HEK293 (cell line): ENCODE data around the gene COL6A1.

Source experiments
- CTCF ChIA-PET: fragments of 350-600 bp; formaldehyde crosslinking; extraction: SDS; loops from one replicate; lab custom pipeline; 2021; ENCODE audit warnings: antibody characterized with exemption; lab: Yijun Ruan, JAX
- POLR2A ChIA-PET: fragments of 300-600 bp; formaldehyde crosslinking; extraction: SDS; loops from one replicate; lab custom pipeline; 2020; ENCODE audit warnings: antibody characterized with exemption, inconsistent platforms; lab: Yijun Ruan, JAX
- H3K27ac ChIP-seq: fragments of 200-500 bp; sonication (Bioruptor generic); 2 replicates; pipeline ENCODE4 v1.5.1; 2014; ENCODE audit warnings: low read depth, low read length, control low read depth, inconsistent platforms; ENCODE audit errors: extremely low read depth
- H3K36me3 ChIP-seq, 2 experiments: fragments of 200-500 bp in 1 of 2; sonication (Bioruptor generic) in 1 of 2; 1 replicate in 1 of 2; 2 replicates in 1 of 2; pipeline ENCODE4 v1.5.1; 2014 to 2017; ENCODE audit warnings: inconsistent platforms in 2 of 2, low read length in 2 of 2; ENCODE audit not compliant: control insufficient read depth in 2 of 2, insufficient read depth in 1 of 2
- H3K4me1 ChIP-seq: fragments of 200-500 bp; sonication (Bioruptor generic); 2 replicates; pipeline ENCODE4 v1.5.1; 2014; ENCODE audit warnings: mild to moderate bottlenecking, low read length, inconsistent platforms; ENCODE audit not compliant: control insufficient read depth, insufficient read depth
- H3K4me3 ChIP-seq: 2 replicates; pipeline ENCODE4 v1.5.1; 2011; ENCODE audit warnings: low read depth, mild to moderate bottlenecking, control low read depth, low read length, moderate library complexity
- H3K9me3 ChIP-seq: fragments of 200-500 bp; sonication (Bioruptor generic); 2 replicates; pipeline ENCODE4 v1.5.1; 2014; ENCODE audit warnings: low read depth, low read length, inconsistent platforms; ENCODE audit not compliant: control insufficient read depth, insufficient read depth
- GFI1B ChIP-seq: fragments of 450-650 bp; formaldehyde crosslinking; IDR thresholded peaks from 2 replicates; pipeline ENCODE4 v1.5.1; 2016; ENCODE audit warnings: missing biosample characterization, missing genetic modification characterization
- GLIS2 ChIP-seq: fragments of 450-650 bp; formaldehyde crosslinking; IDR thresholded peaks from 2 replicates; pipeline ENCODE4 v1.5.1; 2016; ENCODE audit warnings: missing biosample characterization, missing genetic modification characterization
- KLF1 ChIP-seq: fragments of 450-650 bp; formaldehyde crosslinking; IDR thresholded peaks from 2 replicates; pipeline ENCODE4 v1.5.1; 2016; ENCODE audit warnings: missing biosample characterization, missing genetic modification characterization
- KLF10 ChIP-seq: fragments of 450-650 bp; IDR thresholded peaks from 2 replicates; pipeline ENCODE4 v1.5.1; 2018; ENCODE audit warnings: missing biosample characterization, mild to moderate bottlenecking, missing genetic modification characterization
- SP2 ChIP-seq: fragments of 450-650 bp; formaldehyde crosslinking; IDR thresholded peaks from 2 replicates; pipeline ENCODE4 v1.5.1; 2016; ENCODE audit warnings: missing biosample characterization, missing genetic modification characterization
- TCF7L2 ChIP-seq: IDR thresholded peaks from 2 replicates; pipeline ENCODE4 v1.6.1; 2011; ENCODE audit warnings: low read depth, mild to moderate bottlenecking, inconsistent platforms, low read length, moderate library complexity, borderline replicate concordance
- ZBTB20 ChIP-seq: fragments of 450-650 bp; formaldehyde crosslinking; IDR thresholded peaks from 2 replicates; pipeline ENCODE4 v1.5.1; 2016; ENCODE audit warnings: missing biosample characterization, missing genetic modification characterization
- ZBTB44 ChIP-seq: fragments of 450-650 bp; IDR thresholded peaks from 2 replicates; pipeline ENCODE4 v1.5.1; 2018; ENCODE audit warnings: missing biosample characterization, mild to moderate bottlenecking, missing genetic modification characterization
- ZBTB8A ChIP-seq: fragments of 450-650 bp; formaldehyde crosslinking; IDR thresholded peaks from 2 replicates; pipeline ENCODE4 v1.5.1; 2016; ENCODE audit warnings: missing biosample characterization, missing genetic modification characterization
- ZNF121 ChIP-seq: fragments of 450-650 bp; formaldehyde crosslinking; IDR thresholded peaks from 2 replicates; pipeline ENCODE4 v1.5.1; 2016; ENCODE audit warnings: missing biosample characterization, missing genetic modification characterization
- ZNF140 ChIP-seq: fragments of 450-650 bp; formaldehyde crosslinking; IDR thresholded peaks from 2 replicates; pipeline ENCODE4 v1.5.1; 2016; ENCODE audit warnings: missing biosample characterization, missing genetic modification characterization
- ZNF157 ChIP-seq: fragments of 450-650 bp; formaldehyde crosslinking; IDR thresholded peaks from 2 replicates; pipeline ENCODE4 v1.5.1; 2016; ENCODE audit warnings: missing biosample characterization, missing genetic modification characterization
- ZNF175 ChIP-seq: fragments of 450-650 bp; formaldehyde crosslinking; IDR thresholded peaks from 2 replicates; pipeline ENCODE4 v1.5.1; 2016; ENCODE audit warnings: missing biosample characterization, missing genetic modification characterization
- ZNF214 ChIP-seq: fragments of 450-650 bp; formaldehyde crosslinking; IDR thresholded peaks from 2 replicates; pipeline ENCODE4 v1.5.1; 2017; ENCODE audit warnings: missing biosample characterization, mild to moderate bottlenecking, missing genetic modification characterization, borderline replicate concordance
- ZNF292 ChIP-seq: fragments of 450-650 bp; formaldehyde crosslinking; IDR thresholded peaks from 2 replicates; pipeline ENCODE4 v1.5.1; 2016; ENCODE audit warnings: low read depth, missing biosample characterization, missing genetic modification characterization, borderline replicate concordance
- ZNF311 ChIP-seq: fragments of 450-650 bp; formaldehyde crosslinking; IDR thresholded peaks from 2 replicates; pipeline ENCODE4 v1.5.1; 2017; ENCODE audit warnings: missing biosample characterization, missing genetic modification characterization, borderline replicate concordance
- ZNF324 ChIP-seq: fragments of 450-650 bp; formaldehyde crosslinking; IDR thresholded peaks from 2 replicates; pipeline ENCODE4 v1.5.1; 2016; ENCODE audit warnings: missing biosample characterization, missing genetic modification characterization
- ZNF341 ChIP-seq: fragments of 450-650 bp; formaldehyde crosslinking; IDR thresholded peaks from 2 replicates; pipeline ENCODE4; 2016; ENCODE audit warnings: low read depth, missing biosample characterization, missing genetic modification characterization
- ZNF350 ChIP-seq: fragments of 450-650 bp; formaldehyde crosslinking; IDR thresholded peaks from 2 replicates; pipeline ENCODE4 v1.5.0; 2017; ENCODE audit warnings: missing biosample characterization, mild to moderate bottlenecking, missing genetic modification characterization
- ZNF585B ChIP-seq: fragments of 450-650 bp; formaldehyde crosslinking; IDR thresholded peaks from 2 replicates; pipeline ENCODE4 v1.5.1; 2016; ENCODE audit warnings: missing biosample characterization, missing genetic modification characterization
- ZNF600 ChIP-seq: fragments of 450-650 bp; formaldehyde crosslinking; IDR thresholded peaks from 2 replicates; pipeline ENCODE4 v1.5.1; 2016; ENCODE audit warnings: missing biosample characterization, missing genetic modification characterization
- ZNF692 ChIP-seq: fragments of 450-650 bp; formaldehyde crosslinking; IDR thresholded peaks from 2 replicates; pipeline ENCODE4 v1.5.1; 2016; ENCODE audit warnings: missing biosample characterization, missing genetic modification characterization
- TF ChIP-seq, protein P1 (sequence below): fragments of 450-650 bp; formaldehyde crosslinking; IDR thresholded peaks from 2 replicates; pipeline ENCODE4 v1.5.1; 2017; ENCODE audit warnings: missing biosample characterization, missing genetic modification characterization
- TF ChIP-seq, protein P2 (sequence below): fragments of 450-650 bp; formaldehyde crosslinking; IDR thresholded peaks from 2 replicates; pipeline ENCODE4 v1.5.1; 2016; ENCODE audit warnings: missing biosample characterization, missing genetic modification characterization
- TF ChIP-seq, protein P3 (sequence below): fragments of 450-650 bp; formaldehyde crosslinking; IDR thresholded peaks from 2 replicates; pipeline ENCODE4 v1.5.1; 2016; ENCODE audit warnings: missing biosample characterization, missing genetic modification characterization
- TF ChIP-seq, protein P4 (sequence below): fragments of 450-650 bp; formaldehyde crosslinking; IDR thresholded peaks from 2 replicates; pipeline ENCODE4 v1.5.1; 2016; ENCODE audit warnings: missing biosample characterization, missing genetic modification characterization

COL6A1 gene

DNA sequence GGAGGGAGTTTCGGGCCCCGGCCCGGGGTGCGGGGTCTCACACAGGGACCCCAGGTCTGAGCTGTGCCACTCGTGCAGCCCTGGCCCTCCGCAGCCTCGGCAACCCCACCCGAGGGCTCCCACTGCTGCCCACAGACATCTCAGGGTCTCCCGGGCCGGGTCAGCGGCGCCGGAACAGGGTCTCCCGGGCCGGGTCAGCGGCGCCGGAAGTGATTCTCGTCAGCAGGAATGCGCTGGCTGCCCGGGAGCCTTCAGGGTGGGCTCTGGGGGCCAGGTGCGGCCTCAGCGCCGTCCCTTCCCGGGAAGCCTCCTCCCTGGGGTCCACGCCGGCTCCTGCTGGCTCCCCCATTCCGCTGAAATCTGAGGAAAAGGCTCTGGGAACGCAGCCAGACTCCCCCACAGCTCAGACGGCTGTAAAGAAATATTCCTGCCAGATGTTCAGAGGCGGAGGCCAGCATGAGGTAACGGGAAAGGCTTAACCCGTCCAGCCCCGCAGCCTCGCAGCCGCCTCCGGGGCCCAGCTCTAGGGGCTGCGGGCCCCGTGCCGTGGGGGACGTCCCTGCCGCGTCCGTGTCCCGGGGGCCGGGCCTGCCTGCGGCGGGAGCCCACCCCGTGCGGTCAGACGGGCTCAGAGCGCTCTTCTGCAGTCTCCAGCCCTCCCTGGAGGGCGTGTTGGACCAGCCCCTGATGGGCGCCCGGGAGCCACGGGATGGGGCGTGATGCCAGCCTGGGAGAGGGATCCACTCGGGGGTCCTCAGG, 8.7 kb upstream of the COL6A1 start (continued):
- TF ChIP-seq GLIS2 (tag by site-specific recombination) (peak; percentile 44; the same call in 1 of the 2 replicates), ZNF692 (peak; percentile 55), SP2 (tag by site-specific recombination) (peak; percentile 7), KLF1 (tag by site-specific recombination) (peak; percentile 87), ZBTB8A (tag by site-specific recombination) (peak; percentile 93)

DNA sequence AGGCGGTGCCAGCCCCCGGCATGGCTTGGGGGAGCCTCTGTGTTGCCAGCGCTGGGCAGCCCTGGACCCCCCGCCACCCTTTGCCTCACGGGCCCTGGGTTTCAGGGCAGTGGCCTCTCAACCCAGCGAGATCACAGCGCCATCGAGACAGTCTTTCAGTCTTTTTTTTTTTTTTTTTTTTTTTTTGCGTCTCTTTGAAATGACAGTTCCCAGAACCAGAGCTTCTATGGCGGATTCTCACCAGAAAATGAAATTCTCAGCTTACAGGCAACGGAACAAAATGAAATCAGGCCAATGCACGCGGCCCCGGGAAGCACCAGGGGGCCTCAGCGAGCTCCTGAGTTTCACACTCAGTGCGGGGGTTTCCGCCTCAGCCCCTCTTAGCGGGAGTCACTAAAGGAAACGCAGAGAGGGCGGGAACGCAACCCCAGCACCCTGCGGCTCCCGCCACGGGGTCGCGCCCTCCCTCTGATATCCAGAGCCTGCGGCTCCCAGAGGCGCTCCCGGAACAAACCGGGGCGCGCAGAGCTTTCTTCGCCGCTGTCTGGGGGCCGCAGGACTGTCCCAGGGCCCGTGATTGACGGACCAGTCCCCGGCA, 8.0 kb upstream of the COL6A1 start:
- peak overlapping the region; percentile 24 for H3K4me3 ChIP-seq
- peaks cover 23% of the 10 kb centered on the region for H3K4me1 ChIP-seq
- no peaks in the 10 kb centered on the region for H3K9me3 ChIP-seq
- ChIA-PET POLR2A (interaction anchor here (0.8 to 1.3 kb wide), 8 partner anchors 8 to 662 kb away, joined by 3 to 9 read pairs (median 4); partner anchors contain the start of genes COL6A1 and PRMT2), CTCF (interaction anchor here (0.6 to 2.7 kb wide), 13 partner anchors 10 to 364 kb away, joined by 3 to 14 read pairs (median 4); no protein-coding TSS in a partner anchor)
- H3K27ac ChIP-seq: peak overlapping the region; percentile 73
- no peaks in the 10 kb centered on the region for H3K36me3 ChIP-seq
- TF ChIP-seq ZNF311 (tag by site-specific recombination): no peak
- TF ChIP-seq GFI1B (tag by site-specific recombination): peak; percentile 43; the same call in 1 of the 2 replicates
- TF ChIP-seq, protein P1, sequence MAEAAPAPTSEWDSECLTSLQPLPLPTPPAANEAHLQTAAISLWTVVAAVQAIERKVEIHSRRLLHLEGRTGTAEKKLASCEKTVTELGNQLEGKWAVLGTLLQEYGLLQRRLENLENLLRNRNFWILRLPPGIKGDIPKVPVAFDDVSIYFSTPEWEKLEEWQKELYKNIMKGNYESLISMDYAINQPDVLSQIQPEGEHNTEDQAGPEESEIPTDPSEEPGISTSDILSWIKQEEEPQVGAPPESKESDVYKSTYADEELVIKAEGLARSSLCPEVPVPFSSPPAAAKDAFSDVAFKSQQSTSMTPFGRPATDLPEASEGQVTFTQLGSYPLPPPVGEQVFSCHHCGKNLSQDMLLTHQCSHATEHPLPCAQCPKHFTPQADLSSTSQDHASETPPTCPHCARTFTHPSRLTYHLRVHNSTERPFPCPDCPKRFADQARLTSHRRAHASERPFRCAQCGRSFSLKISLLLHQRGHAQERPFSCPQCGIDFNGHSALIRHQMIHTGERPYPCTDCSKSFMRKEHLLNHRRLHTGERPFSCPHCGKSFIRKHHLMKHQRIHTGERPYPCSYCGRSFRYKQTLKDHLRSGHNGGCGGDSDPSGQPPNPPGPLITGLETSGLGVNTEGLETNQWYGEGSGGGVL (tag by site-specific recombination): peak; percentile 69
- TF ChIP-seq ZBTB44 (tag by site-specific recombination): peak; percentile 46; the same call in 1 of the 2 replicates
- TF ChIP-seq, protein P2, sequence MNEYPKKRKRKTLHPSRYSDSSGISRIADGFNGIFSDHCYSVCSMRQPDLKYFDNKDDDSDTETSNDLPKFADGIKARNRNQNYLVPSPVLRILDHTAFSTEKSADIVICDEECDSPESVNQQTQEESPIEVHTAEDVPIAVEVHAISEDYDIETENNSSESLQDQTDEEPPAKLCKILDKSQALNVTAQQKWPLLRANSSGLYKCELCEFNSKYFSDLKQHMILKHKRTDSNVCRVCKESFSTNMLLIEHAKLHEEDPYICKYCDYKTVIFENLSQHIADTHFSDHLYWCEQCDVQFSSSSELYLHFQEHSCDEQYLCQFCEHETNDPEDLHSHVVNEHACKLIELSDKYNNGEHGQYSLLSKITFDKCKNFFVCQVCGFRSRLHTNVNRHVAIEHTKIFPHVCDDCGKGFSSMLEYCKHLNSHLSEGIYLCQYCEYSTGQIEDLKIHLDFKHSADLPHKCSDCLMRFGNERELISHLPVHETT (tag by site-specific recombination): peak; percentile 80
- no peak for TF ChIP-seq ZNF140 (tag by site-specific recombination)
- TF ChIP-seq ZNF350 (tag by site-specific recombination): no peak
- TF ChIP-seq ZNF585B (tag by site-specific recombination): no peak
- TF ChIP-seq ZNF292 (tag by site-specific recombination): no peak
- TF ChIP-seq ZNF157 (tag by site-specific recombination): no peak
- no peak for TF ChIP-seq ZNF121
- no peak for TF ChIP-seq ZBTB20 (tag by site-specific recombination)
- TF ChIP-seq ZNF341: peak; percentile 37; the same call in 1 of the 2 replicates
- peak; percentile 81; the same call in 1 of the 2 replicates for TF ChIP-seq ZNF600 (tag by site-specific recombination)
- TF ChIP-seq TCF7L2: no peak
- TF ChIP-seq, protein P3, sequence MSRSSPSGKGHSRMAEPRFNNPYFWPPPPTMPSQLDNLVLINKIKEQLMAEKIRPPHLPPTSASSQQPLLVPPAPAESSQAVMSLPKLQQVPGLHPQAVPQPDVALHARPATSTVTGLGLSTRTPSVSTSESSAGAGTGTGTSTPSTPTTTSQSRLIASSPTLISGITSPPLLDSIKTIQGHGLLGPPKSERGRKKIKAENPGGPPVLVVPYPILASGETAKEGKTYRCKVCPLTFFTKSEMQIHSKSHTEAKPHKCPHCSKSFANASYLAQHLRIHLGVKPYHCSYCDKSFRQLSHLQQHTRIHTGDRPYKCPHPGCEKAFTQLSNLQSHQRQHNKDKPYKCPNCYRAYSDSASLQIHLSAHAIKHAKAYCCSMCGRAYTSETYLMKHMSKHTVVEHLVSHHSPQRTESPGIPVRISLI (tag by site-specific recombination): no peak; the same call in 1 of the 2 replicates
- peak; percentile 59 for TF ChIP-seq SP2 (tag by site-specific recombination)
- no peak for TF ChIP-seq ZNF214 (tag by site-specific recombination)
- TF ChIP-seq KLF10 (tag by site-specific recombination): peak; percentile 64; the same call in 1 of the 2 replicates
- TF ChIP-seq ZNF175 (tag by site-specific recombination): no peak
- TF ChIP-seq, protein P4, sequence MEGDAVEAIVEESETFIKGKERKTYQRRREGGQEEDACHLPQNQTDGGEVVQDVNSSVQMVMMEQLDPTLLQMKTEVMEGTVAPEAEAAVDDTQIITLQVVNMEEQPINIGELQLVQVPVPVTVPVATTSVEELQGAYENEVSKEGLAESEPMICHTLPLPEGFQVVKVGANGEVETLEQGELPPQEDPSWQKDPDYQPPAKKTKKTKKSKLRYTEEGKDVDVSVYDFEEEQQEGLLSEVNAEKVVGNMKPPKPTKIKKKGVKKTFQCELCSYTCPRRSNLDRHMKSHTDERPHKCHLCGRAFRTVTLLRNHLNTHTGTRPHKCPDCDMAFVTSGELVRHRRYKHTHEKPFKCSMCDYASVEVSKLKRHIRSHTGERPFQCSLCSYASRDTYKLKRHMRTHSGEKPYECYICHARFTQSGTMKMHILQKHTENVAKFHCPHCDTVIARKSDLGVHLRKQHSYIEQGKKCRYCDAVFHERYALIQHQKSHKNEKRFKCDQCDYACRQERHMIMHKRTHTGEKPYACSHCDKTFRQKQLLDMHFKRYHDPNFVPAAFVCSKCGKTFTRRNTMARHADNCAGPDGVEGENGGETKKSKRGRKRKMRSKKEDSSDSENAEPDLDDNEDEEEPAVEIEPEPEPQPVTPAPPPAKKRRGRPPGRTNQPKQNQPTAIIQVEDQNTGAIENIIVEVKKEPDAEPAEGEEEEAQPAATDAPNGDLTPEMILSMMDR (tag by site-specific recombination): peak; percentile 78
- TF ChIP-seq ZNF324 (tag by site-specific recombination): 0 out of 2 replicates have a peak, but pooled peaks have one; percentile 39
